ENCODE results near the gene NAPB.

NAPB gene

DNA sequence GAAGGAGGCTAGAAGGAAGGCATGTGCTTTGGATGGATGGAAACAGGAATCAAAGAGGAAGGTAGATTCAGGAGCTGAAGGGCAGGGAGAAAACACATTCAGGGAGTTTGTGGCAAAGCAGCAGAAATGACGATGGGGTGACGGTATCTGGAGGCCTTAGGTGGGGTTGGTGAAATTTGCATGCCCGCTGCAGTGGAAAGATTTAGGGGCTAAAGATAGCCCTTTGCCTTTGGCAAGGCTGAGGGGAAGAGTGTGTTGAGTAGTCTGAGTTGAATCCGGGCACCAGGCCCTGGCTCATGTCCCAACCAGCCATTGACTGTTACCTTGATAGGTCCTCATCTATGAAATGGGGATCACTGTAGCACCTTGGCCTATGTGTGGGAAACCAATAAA is 58.0 kb downstream of the NAPB start:
- peak overlapping the region; percentile 79; the same call in 1 of the 2 replicates for H3K27ac ChIP-seq (ENCODE audit: low read length)
- H4K20me1 ChIP-seq (ENCODE audit: insufficient read depth, low read length): no peaks in the 10 kb centered on the region
- H3K4me1 ChIP-seq (ENCODE audit: low read length): peaks cover 49% of the 10 kb centered on the region
- peaks cover 24% of the 10 kb centered on the region for H3F3A ChIP-seq (ENCODE audit: insufficient read depth, low read length)
- no peaks in the 10 kb centered on the region for H3K9me2 ChIP-seq (replicated peaks; ENCODE audit: insufficient read depth, low read length)
- no peak for DNase-seq
- H2AFZ ChIP-seq (ENCODE audit: low read length): no peak overlapping the region
- H3K79me2 ChIP-seq (ENCODE audit: low read length): peaks cover 58% of the 10 kb centered on the region
- peak overlapping the region; percentile 96 for H3K4me2 ChIP-seq (ENCODE audit: low read depth, low read length)
- H3K9me3 ChIP-seq (replicated peaks; ENCODE audit: insufficient read depth, low read length): no peaks in the 10 kb centered on the region
- no peaks in the 10 kb centered on the region for H3K36me3 ChIP-seq (replicated peaks; ENCODE audit: insufficient read depth, low read length)
- no peaks in the 10 kb centered on the region for H3K27me3 ChIP-seq (replicated peaks; ENCODE audit: insufficient read depth, low read length)
- H3K9ac ChIP-seq (ENCODE audit: low read length): peak overlapping the region; percentile 94
- TF ChIP-seq EZH2phosphoT487 (IDR thresholded peaks at IDR 0.05; ENCODE audit: low read length): no peak
- TF ChIP-seq, protein P1, sequence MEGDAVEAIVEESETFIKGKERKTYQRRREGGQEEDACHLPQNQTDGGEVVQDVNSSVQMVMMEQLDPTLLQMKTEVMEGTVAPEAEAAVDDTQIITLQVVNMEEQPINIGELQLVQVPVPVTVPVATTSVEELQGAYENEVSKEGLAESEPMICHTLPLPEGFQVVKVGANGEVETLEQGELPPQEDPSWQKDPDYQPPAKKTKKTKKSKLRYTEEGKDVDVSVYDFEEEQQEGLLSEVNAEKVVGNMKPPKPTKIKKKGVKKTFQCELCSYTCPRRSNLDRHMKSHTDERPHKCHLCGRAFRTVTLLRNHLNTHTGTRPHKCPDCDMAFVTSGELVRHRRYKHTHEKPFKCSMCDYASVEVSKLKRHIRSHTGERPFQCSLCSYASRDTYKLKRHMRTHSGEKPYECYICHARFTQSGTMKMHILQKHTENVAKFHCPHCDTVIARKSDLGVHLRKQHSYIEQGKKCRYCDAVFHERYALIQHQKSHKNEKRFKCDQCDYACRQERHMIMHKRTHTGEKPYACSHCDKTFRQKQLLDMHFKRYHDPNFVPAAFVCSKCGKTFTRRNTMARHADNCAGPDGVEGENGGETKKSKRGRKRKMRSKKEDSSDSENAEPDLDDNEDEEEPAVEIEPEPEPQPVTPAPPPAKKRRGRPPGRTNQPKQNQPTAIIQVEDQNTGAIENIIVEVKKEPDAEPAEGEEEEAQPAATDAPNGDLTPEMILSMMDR (IDR thresholded peaks at IDR 0.05; ENCODE audit: low read length): no peak
- TF ChIP-seq EZH2 (optimal IDR thresholded peaks at IDR 0.05; ENCODE audit: low read depth, low read length): no peak
- peak overlapping the region; percentile 82 for H3K4me3 ChIP-seq (ENCODE audit: low read length)

GRCh38 chr20:23362392-23363256 is 58.7 kb downstream of the NAPB start:
- Histone ChIP-seq H3K36me3 (replicated peaks; ENCODE audit: insufficient read depth, low read length) (no peaks in the 10 kb centered on the region), H3K9me2 (replicated peaks; ENCODE audit: insufficient read depth, low read length) (no peaks in the 10 kb centered on the region), H3K9me3 (replicated peaks; ENCODE audit: insufficient read depth, low read length) (no peaks in the 10 kb centered on the region), H3K4me2 (ENCODE audit: low read depth, low read length) (peak overlapping the region; percentile 96), H3F3A (ENCODE audit: insufficient read depth, low read length) (peaks cover 26% of the 10 kb centered on the region), H3K27ac (ENCODE audit: low read length) (peak overlapping the region; percentile 79), H3K4me3 (ENCODE audit: low read length) (peak overlapping the region; percentile 82), H3K4me1 (ENCODE audit: low read length) (peaks cover 45% of the 10 kb centered on the region), H3K79me2 (ENCODE audit: low read length) (peaks cover 52% of the 10 kb centered on the region), H2AFZ (ENCODE audit: low read length) (peak overlapping the region; percentile 59), H3K9ac (ENCODE audit: low read length) (peak overlapping the region; percentile 94), H3K27me3 (replicated peaks; ENCODE audit: insufficient read depth, low read length) (no peaks in the 10 kb centered on the region), H4K20me1 (ENCODE audit: insufficient read depth, low read length) (no peaks in the 10 kb centered on the region)
- TF ChIP-seq, protein P1 (IDR thresholded peaks at IDR 0.05; ENCODE audit: low read length): 0 out of 2 replicates have a peak, but pooled peaks have one; percentile 9
- no peak for TF ChIP-seq EZH2 (optimal IDR thresholded peaks at IDR 0.05; ENCODE audit: low read depth, low read length)
- TF ChIP-seq EZH2phosphoT487 (IDR thresholded peaks at IDR 0.05; ENCODE audit: low read length): no peak
- peak; percentile 49 for DNase-seq

GRCh38 chr20:23361476-23362391 is 59.6 kb downstream of the NAPB start, which contains the start of gene GZF1:
GZF1 (plus strand) TSS chr20:23362182; CDS start chr20:23364384, 2,202 bp downstream.
- Histone ChIP-seq H3K9me2 (replicated peaks; ENCODE audit: insufficient read depth, low read length) (no peaks in the 10 kb centered on the region), H2AFZ (ENCODE audit: low read length) (peak within 1 kb of the TSS; percentile 67)
- no peak for TF ChIP-seq EZH2 (optimal IDR thresholded peaks at IDR 0.05; ENCODE audit: low read depth, low read length)
- TF ChIP-seq, protein P1 (IDR thresholded peaks at IDR 0.05; ENCODE audit: low read length): 0 out of 2 replicates have a peak, but pooled peaks have one; percentile 8

More at GRCh38 chr20:23361476-23362391, 59.6 kb downstream of the NAPB start, which contains the start of gene GZF1:
- H3K9ac ChIP-seq (ENCODE audit: low read length): peak within 1 kb of the TSS; percentile 94
- H4K20me1 ChIP-seq (ENCODE audit: insufficient read depth, low read length): no peaks in the 10 kb centered on the region
- peaks cover 35% of the 10 kb centered on the region for H3F3A ChIP-seq (ENCODE audit: insufficient read depth, low read length)
- H3K4me3 ChIP-seq (ENCODE audit: low read length): peak within 1 kb of the TSS; percentile 82
- no peaks in the 10 kb centered on the region for H3K27me3 ChIP-seq (replicated peaks; ENCODE audit: insufficient read depth, low read length)
- H3K9me3 ChIP-seq (replicated peaks; ENCODE audit: insufficient read depth, low read length): no peaks in the 10 kb centered on the region
- peak within 1 kb of the TSS; percentile 87 for H3K27ac ChIP-seq (ENCODE audit: low read length)
- H3K4me1 ChIP-seq (ENCODE audit: low read length): peaks cover 36% of the 10 kb centered on the region
- H3K79me2 ChIP-seq (ENCODE audit: low read length): peaks cover 43% of the 10 kb centered on the region
- peak within 1 kb of the TSS; percentile 96 for H3K4me2 ChIP-seq (ENCODE audit: low read depth, low read length)
- no peaks in the 10 kb centered on the region for H3K36me3 ChIP-seq (replicated peaks; ENCODE audit: insufficient read depth, low read length)
- peak; percentile 98 for DNase-seq

Measured in MM.1S (cell line).